ENCODE results near the gene ZFAND4. TPM values are rescaled to one million over a fixed set of nuclear protein-coding genes. Genes with fewer than 3 reads are reported as not detected.

The ZFAND4 gene
- total RNA-seq, 8 experiments from 2014 or later = 5.1 to 14.4 (median 9.0) TPM

GRCh38 chr10:45596526-45596925, 76.0 kb downstream of the ZFAND4 start:
- no peak overlapping the region for H3K4me3 ChIP-seq
- H3K27ac ChIP-seq = no peak overlapping the region
- H3K4me1 ChIP-seq (replicated peaks in 1 of 2) = peaks cover 3 to 12% of the 10 kb centered on the region in 2 donors
- 0 to 100% (median 85%) methylated on average over 1 to 3 of the region's 9 CpGs; no CpG with 5 or more reads in 3 of the 10 experiments for WGBS, 10 experiments
- in situ Hi-C loops (cut with MboI; ENCODE audit: low pct_unique_long_range_greater_than_20kb in 2 of 9, low sequenced_read_pairs in 9 of 9, unreplicated experiment in 9 of 9) = no loop called here
- no peak for ATAC-seq (replicated peaks in 6 of 8)

- Histone ChIP-seq H3K4me3 (peak overlapping the region; percentile 48 to 97 (median 71)), H3K4me1 (replicated peaks in 1 of 2) (peaks cover 3 to 12% of the 10 kb centered on the region in 2 donors), H3K27ac (peak overlapping the region in 1 of 2 donors; percentile 42)
- in situ Hi-C loops (cut with MboI; ENCODE audit: low pct_unique_long_range_greater_than_20kb in 2 of 9, low sequenced_read_pairs in 9 of 9, unreplicated experiment in 9 of 9) = no loop called here
- 0 to 2% (median 0%) methylated on average over 1 to 22 of the region's 88 CpGs; no CpG with 5 or more reads in 2 of the 10 experiments for WGBS, 10 experiments
- peak; percentile 92 to 97 (median 96) for ATAC-seq (replicated peaks in 6 of 8)
Observed at GRCh38 chr10:45594276-45595157, 78.1 kb downstream of the ZFAND4 start.

DNA sequence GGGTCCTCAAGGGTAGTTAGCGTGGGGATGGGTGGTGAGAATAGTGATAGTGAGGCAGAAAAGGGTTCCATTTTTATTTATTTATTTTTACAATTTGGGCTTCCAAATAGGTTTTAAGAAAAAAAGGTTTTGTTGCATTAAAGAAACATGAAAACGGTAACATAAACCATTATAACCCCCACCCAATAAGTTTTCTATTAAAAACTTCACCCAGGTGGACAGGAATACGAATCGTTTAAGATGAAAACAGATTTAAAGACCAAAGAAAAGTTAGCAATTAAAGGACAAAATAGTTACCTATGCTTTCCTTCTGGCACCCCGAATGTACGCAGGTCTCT, 78.7 kb downstream of the ZFAND4 start:
- Histone ChIP-seq H3K27ac (no peak overlapping the region), H3K4me3 (peak overlapping the region; percentile 48 to 97 (median 71)), H3K4me1 (replicated peaks in 1 of 2) (peaks cover 3 to 12% of the 10 kb centered on the region in 2 donors)
- ATAC-seq (replicated peaks in 6 of 8) = no peak
- 0 to 67% (median 15%) methylated on average over 1 to 6 of the region's 6 CpGs; no CpG with 5 or more reads in 1 of the 10 experiments for WGBS, 10 experiments
- in situ Hi-C loops (cut with MboI; ENCODE audit: low pct_unique_long_range_greater_than_20kb in 2 of 9, low sequenced_read_pairs in 9 of 9, unreplicated experiment in 9 of 9) = no loop called here

DNA sequence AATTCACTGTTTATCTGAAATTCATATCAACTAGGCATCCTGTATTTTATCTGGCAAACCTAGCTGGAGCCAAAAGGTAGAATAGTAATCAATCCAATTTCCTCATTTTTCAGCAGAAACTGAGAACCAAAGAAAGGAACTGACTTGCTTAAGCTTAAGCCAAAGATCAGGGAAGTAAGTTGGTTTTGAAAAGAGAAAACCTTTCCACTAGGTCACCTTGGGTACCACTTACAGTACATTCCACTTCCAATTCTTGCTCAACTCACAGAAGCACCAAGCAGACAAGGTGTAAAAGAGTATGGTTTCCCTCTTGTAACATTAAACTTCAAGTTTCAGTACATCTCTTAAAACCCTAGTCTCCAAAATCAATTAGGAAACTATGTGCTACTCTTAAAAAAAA, 79.6 kb downstream of the ZFAND4 start:
- H3K4me3 ChIP-seq = peak overlapping the region in 2 of 5 donors; percentile 72 to 97
- H3K4me1 ChIP-seq (replicated peaks in 1 of 2) = peaks cover 3 to 12% of the 10 kb centered on the region in 2 donors
- in situ Hi-C loops (cut with MboI; ENCODE audit: low pct_unique_long_range_greater_than_20kb in 2 of 9, low sequenced_read_pairs in 9 of 9, unreplicated experiment in 9 of 9) = no loop called here
- H3K27ac ChIP-seq = no peak overlapping the region
- ATAC-seq (replicated peaks in 6 of 8) = no peak

GRCh38 chr10:45592432-45592831, 80.1 kb downstream of the ZFAND4 start:
- Histone ChIP-seq H3K4me3 (no peak overlapping the region), H3K27ac (no peak overlapping the region), H3K4me1 (replicated peaks in 1 of 2) (peaks cover 3 to 12% of the 10 kb centered on the region in 2 donors)
- in situ Hi-C loops (cut with MboI; ENCODE audit: low pct_unique_long_range_greater_than_20kb in 2 of 9, low sequenced_read_pairs in 9 of 9, unreplicated experiment in 9 of 9) = no loop called here
- WGBS, 10 experiments = 32 to 93% (median 80%) methylated on average over 2 to 4 of the region's 4 CpGs; no CpG with 5 or more reads in 1 of the 10 experiments
- ATAC-seq (replicated peaks in 6 of 8) = no peak

DNA sequence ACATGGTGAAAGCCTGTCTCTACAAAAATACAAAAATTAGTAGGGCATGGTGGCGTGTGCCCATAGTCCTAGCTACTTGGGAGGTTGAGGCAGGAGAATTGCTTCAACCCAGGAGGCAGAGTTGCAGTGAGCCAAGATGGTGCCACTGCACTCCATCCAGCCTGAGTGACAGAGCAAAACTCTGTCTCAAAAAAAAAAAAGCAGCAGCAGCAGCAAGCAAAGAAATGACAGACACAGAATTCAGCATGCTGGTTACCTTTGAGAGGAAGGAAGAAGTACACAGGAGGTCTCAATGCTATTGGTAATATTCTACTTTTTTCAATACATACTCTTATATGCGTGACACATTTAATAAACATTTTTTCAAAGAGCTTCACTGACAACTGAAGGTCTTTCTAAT, 81.3 kb downstream of the ZFAND4 start:
- no peak overlapping the region for H3K27ac ChIP-seq
- no peak overlapping the region for H3K4me3 ChIP-seq
- peaks cover 3 to 12% of the 10 kb centered on the region in 2 donors for H3K4me1 ChIP-seq (replicated peaks in 1 of 2)
- no peak for ATAC-seq (replicated peaks in 6 of 8)
- in situ Hi-C loops (cut with MboI; ENCODE audit: low pct_unique_long_range_greater_than_20kb in 2 of 9, low sequenced_read_pairs in 9 of 9, unreplicated experiment in 9 of 9) = no loop called here
- 75 to 100% (median 82%) methylated on average over 1 to 2 of the region's 2 CpGs; no CpG with 5 or more reads in 4 of the 10 experiments for WGBS, 10 experiments

DNA sequence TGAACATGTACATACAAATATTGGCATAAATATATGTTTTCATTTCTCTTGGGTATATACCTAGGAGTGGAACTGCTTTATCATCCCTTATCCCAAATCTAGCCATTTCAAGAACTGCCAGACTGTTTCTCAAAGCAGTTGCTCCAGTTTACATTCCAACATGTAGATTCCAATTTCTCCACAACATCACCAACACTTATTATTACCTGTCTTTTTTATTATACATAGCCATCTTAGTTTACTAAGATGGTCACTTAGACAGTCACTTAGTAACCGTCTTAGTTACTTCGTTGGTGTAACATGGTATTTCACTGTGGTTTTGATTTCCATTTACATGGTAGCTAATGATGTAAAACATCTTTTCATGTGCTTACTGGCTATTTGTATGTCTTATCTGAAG, 82.7 kb downstream of the ZFAND4 start:
- no peak overlapping the region for H3K27ac ChIP-seq
- H3K4me1 ChIP-seq (replicated peaks in 1 of 2) = peaks cover 3 to 12% of the 10 kb centered on the region in 2 donors
- WGBS, 10 experiments = 86 to 100% (median 96%) methylated on average over 2 of the region's 2 CpGs; no CpG with 5 or more reads in 4 of the 10 experiments
- no peak for ATAC-seq (replicated peaks in 6 of 8)
- in situ Hi-C loops (cut with MboI; ENCODE audit: low pct_unique_long_range_greater_than_20kb in 2 of 9, low sequenced_read_pairs in 9 of 9, unreplicated experiment in 9 of 9) = no loop called here
- no peak overlapping the region for H3K4me3 ChIP-seq

DNA sequence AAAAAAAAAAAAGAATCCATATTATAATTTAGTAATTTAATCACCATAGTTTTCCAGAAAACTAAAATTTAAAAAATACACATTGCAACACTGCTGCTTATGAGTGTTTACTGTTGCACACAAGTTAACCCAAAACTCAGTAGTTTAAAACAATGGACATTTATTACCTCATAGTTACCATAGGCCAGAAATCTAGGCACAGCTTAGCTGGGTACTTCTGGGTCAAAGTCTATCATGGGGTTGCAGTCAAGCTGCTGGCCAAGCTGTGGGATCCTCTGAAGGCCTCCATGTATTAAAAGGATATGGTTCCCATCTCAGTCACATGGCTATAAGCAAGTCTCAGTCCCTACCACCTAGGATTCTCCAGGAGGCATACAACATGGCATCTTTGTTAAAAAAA, 83.6 kb downstream of the ZFAND4 start:
- no peak overlapping the region for H3K27ac ChIP-seq
- H3K4me1 ChIP-seq (replicated peaks in 1 of 2) = peaks cover 3 to 12% of the 10 kb centered on the region in 2 donors
- no peak for ATAC-seq (replicated peaks in 6 of 8)
- H3K4me3 ChIP-seq = no peak overlapping the region
- in situ Hi-C loops (cut with MboI; ENCODE audit: low pct_unique_long_range_greater_than_20kb in 2 of 9, low sequenced_read_pairs in 9 of 9, unreplicated experiment in 9 of 9) = no loop called here

DNA sequence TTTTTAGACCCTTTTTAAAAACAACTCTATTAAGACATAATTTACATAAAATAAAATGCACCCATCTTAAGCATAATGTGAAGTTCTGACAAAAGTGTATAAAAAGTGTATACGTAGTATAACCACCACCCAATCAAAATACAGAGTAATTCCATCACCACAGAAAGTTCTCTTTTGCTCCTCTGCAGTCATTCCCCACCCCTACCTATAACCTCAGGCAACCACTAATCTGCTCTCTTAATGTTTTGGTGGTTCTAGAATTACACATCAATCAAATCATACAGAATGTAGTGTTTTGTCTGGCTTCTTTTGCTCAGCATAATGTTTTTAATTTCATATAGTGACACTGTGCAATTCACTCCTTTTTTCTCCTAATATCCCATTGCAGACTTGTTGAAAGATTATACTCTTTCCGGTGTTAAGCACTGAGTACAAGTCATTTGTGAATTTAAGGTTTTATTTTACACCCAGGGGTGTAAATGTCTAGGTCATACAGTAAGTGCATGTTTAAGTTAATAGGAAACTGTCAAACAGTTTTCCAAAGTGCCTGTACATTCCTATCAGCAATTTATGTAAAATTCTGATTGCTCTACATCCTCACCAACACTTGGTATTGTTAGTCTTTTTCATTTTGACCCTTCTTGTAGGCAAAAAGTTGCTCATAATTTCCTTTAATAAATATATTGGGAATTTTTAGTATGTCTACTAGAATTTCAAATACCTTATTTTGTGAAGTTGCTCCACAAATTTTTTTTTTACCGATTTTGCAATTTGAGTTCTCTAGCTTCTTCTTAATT, 86.3 kb downstream of the ZFAND4 start:
- Histone ChIP-seq H3K27ac (no peak overlapping the region), H3K4me1 (replicated peaks in 1 of 2) (no peaks in the 10 kb centered on the region), H3K4me3 (no peak overlapping the region)
- ATAC-seq (replicated peaks in 6 of 8) = no peak
- 64 to 96% (median 91%) methylated on average over 1 to 3 of the region's 3 CpGs for WGBS, 10 experiments
- in situ Hi-C loops (cut with MboI; ENCODE audit: low pct_unique_long_range_greater_than_20kb in 2 of 9, low sequenced_read_pairs in 9 of 9, unreplicated experiment in 9 of 9) = no loop called here

DNA sequence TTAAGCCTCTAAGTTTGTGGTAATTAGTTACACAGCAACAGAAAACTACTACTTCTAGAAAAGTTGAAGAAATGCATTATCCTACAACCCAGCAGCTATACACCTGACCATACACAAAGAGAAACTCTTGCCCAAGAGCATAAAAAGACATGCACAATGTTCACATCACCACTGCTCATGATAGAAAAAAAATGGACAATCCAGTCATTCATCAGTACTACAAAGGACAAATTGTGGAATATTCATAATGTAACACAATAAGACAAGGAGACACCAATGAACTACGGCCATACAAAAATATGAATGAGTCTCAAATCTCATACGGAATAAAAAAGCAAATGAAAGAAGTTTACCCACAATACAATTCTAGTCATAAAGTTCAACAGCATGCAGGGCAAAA, 87.4 kb downstream of the ZFAND4 start:
- 74 to 100% (median 100%) methylated on average over 1 to 2 of the region's 2 CpGs; no CpG with 5 or more reads in 2 of the 10 experiments for whole genome bisulfite sequencing, 10 experiments
- no peak overlapping the region for H3K27ac ChIP-seq
- in situ Hi-C loops (cut with MboI; ENCODE audit: low pct_unique_long_range_greater_than_20kb in 2 of 9, low sequenced_read_pairs in 9 of 9, unreplicated experiment in 9 of 9) = no loop called here
- ATAC-seq (replicated peaks in 6 of 8) = no peak
- no peaks in the 10 kb centered on the region for H3K4me1 ChIP-seq (replicated peaks in 1 of 2)
- no peak overlapping the region for H3K4me3 ChIP-seq

GRCh38 chr10:45582386-45582781, 90.2 kb downstream of the ZFAND4 start:
- ATAC-seq (replicated peaks in 6 of 8) = no peak
- in situ Hi-C loops (cut with MboI; ENCODE audit: low pct_unique_long_range_greater_than_20kb in 2 of 9, low sequenced_read_pairs in 9 of 9, unreplicated experiment in 9 of 9) = no loop called here
- H3K27ac ChIP-seq = no peak overlapping the region
- no peaks in the 10 kb centered on the region for H3K4me1 ChIP-seq (replicated peaks in 1 of 2)
- WGBS, 10 experiments = 71 to 100% (median 89%) methylated on average over 1 of the region's 1 CpG
- no peak overlapping the region for H3K4me3 ChIP-seq

GRCh38 chr10:45581582-45582385, 90.8 kb downstream of the ZFAND4 start:
- Histone ChIP-seq H3K27ac (no peak overlapping the region), H3K4me1 (replicated peaks in 1 of 2) (no peaks in the 10 kb centered on the region), H3K4me3 (no peak overlapping the region)
- 20 to 86% (median 62%) methylated on average over 1 to 3 of the region's 3 CpGs for WGBS, 10 experiments
- peak in 1 of 8 experiments; percentile 26 for ATAC-seq (replicated peaks in 6 of 8)
- in situ Hi-C loops (cut with MboI; ENCODE audit: low pct_unique_long_range_greater_than_20kb in 2 of 9, low sequenced_read_pairs in 9 of 9, unreplicated experiment in 9 of 9) = no loop called here

DNA sequence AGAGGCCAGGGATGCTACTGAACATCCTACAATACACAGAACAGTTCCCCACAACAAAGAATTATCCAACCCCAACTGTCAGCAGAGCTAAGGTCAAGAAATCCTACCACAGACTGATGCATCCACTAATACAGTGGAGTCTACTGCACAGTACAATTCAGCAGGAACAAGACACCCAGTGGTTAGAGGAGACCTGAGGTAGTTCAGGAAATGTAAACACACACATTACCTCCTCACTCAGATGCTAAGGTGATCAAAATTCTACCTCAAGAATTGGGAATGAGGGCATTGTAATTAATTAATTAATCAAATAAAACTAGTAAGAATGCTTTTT, 91.4 kb downstream of the ZFAND4 start:
- ATAC-seq (replicated peaks in 6 of 8) = no peak
- no peak overlapping the region for H3K4me3 ChIP-seq
- H3K4me1 ChIP-seq (replicated peaks in 1 of 2) = no peaks in the 10 kb centered on the region
- H3K27ac ChIP-seq = no peak overlapping the region
- in situ Hi-C loops (cut with MboI; ENCODE audit: low pct_unique_long_range_greater_than_20kb in 2 of 9, low sequenced_read_pairs in 9 of 9, unreplicated experiment in 9 of 9) = no loop called here

Data from motor neuron (in vitro differentiated cells).